Endothelial cell of umbilical vein (primary cell): ENCODE results near the gene ATP10A. TPM values are rescaled to one million over a fixed set of nuclear protein-coding genes. Genes with fewer than 3 reads are reported as not detected.

Experiments used
- BruUV-seq: library from RNA; stranded (reverse); fragments of 400-500 nt; replicated peaks from 2 replicates; lab custom pipeline; 2021; lab: Mats Ljungman, UMichigan
- CTCF ChIA-PET: fragments of 300-600, 350-600 bp; sonication (Branson Sonifier 250); formaldehyde crosslinking; loops from one replicate; lab custom pipeline; 2021; ENCODE audit warnings: antibody characterized with exemption, inconsistent platforms; lab: Charles Lee
- POLR2A ChIA-PET: fragments of 300-600, 350-600 bp; sonication (Branson Sonifier 250); formaldehyde crosslinking; loops from one replicate; lab custom pipeline; 2021; ENCODE audit warnings: antibody characterized with exemption, inconsistent platforms; lab: Charles Lee
- DNase-seq: peaks from one replicate; pipeline ENCODE4 v3.0.0-alpha.2; 2011; ENCODE audit warnings: low read depth, low spot score
- FAIRE-seq: peaks from 2 replicates; lab custom pipeline; 2011; peaks lifted over from hg19 to GRCh38; lab: Jason Lieb, UNC
- H2AFZ ChIP-seq: 2 replicates; pipeline ENCODE4 v1.6.0; 2012; ENCODE audit warnings: low read depth, low read length, control low read depth, inconsistent platforms
- H3K27ac ChIP-seq: 2 replicates; pipeline ENCODE4 v1.5.1; 2011; ENCODE audit warnings: low read depth, mild to moderate bottlenecking, control low read depth, low read length, moderate library complexity; ENCODE audit not compliant: insufficient read depth
- H3K27me3 ChIP-seq, 2 experiments: 2 replicates each; pipeline versions ENCODE4 v1.6.0 to v1.6.1; 2011; ENCODE audit warnings: low read length in 2 of 2, mixed read lengths in 1 of 2; ENCODE audit not compliant: control insufficient read depth in 2 of 2, insufficient read depth in 2 of 2
- H3K36me3 ChIP-seq, 2 experiments: 2 replicates in 1 of 2; 3 replicates in 1 of 2; pipeline ENCODE4 v1.5.1; 2011; ENCODE audit warnings: low read length in 2 of 2, mild to moderate bottlenecking in 1 of 2, moderate library complexity in 1 of 2; ENCODE audit not compliant: control insufficient read depth in 2 of 2, insufficient read depth in 2 of 2; ENCODE audit errors: extremely low read depth in 1 of 2
- H3K4me1 ChIP-seq: 3 replicates; pipeline ENCODE4 v1.5.1; 2011; ENCODE audit warnings: mild to moderate bottlenecking, low read length; ENCODE audit not compliant: control insufficient read depth, insufficient read depth; ENCODE audit errors: extremely low read depth
- H3K4me2 ChIP-seq: 2 replicates; pipeline ENCODE4 v1.6.1; 2011; ENCODE audit warnings: low read length, control low read depth, mixed read lengths; ENCODE audit not compliant: insufficient read depth
- H3K4me3 ChIP-seq, 3 experiments: fragments of 200-600 bp in 1 of 3; sonication (generic), shearing (Covaris generic) in 1 of 3; replicated peaks in 1 of 3; 2 replicates each; pipeline ENCODE4 v1.5.1; 2011 to 2016; ENCODE audit warnings: control low read depth in 3 of 3, low read length in 3 of 3, mild to moderate bottlenecking in 2 of 3, inconsistent platforms in 1 of 3, low read depth in 1 of 3, moderate library complexity in 1 of 3; ENCODE audit not compliant: insufficient read depth in 1 of 3
- H3K79me2 ChIP-seq: 2 replicates; pipeline ENCODE4 v1.6.0; 2012; ENCODE audit warnings: low read length, inconsistent platforms; ENCODE audit not compliant: control insufficient read depth, insufficient read depth
- H3K9ac ChIP-seq: replicated peaks from 2 replicates; pipeline ENCODE3; 2011; ENCODE audit warnings: low read length, control low read depth; ENCODE audit not compliant: insufficient read depth; ENCODE audit errors: extremely low read depth
- H3K9me1 ChIP-seq: replicated peaks from 3 replicates; pipeline ENCODE4 v1.6.0; 2011; ENCODE audit warnings: mild to moderate bottlenecking, low read length; ENCODE audit not compliant: control insufficient read depth, insufficient read depth; ENCODE audit errors: extremely low read depth
- H3K9me3 ChIP-seq: replicated peaks from 2 replicates; pipeline ENCODE4 v1.5.1; 2012; ENCODE audit warnings: low read length, inconsistent platforms; ENCODE audit not compliant: control insufficient read depth, insufficient read depth
- H4K20me1 ChIP-seq: replicated peaks from 2 replicates; pipeline ENCODE3; 2011; ENCODE audit warnings: mild to moderate bottlenecking, low read length; ENCODE audit not compliant: control insufficient read depth, insufficient read depth; ENCODE audit errors: extremely low read depth
- EZH2 ChIP-seq: IDR thresholded peaks from 2 replicates; pipeline ENCODE4 v1.6.1; 2012; ENCODE audit warnings: borderline replicate concordance, low read depth, mild to moderate bottlenecking, moderate library complexity, low read length, inconsistent platforms; ENCODE audit not compliant: severe bottlenecking
- FOS ChIP-seq: IDR thresholded peaks from 2 replicates; pipeline ENCODE4 v1.6.1; 2011; ENCODE audit warnings: mild to moderate bottlenecking, low read length, moderate library complexity, borderline replicate concordance; ENCODE audit not compliant: insufficient read depth
- GATA2 ChIP-seq: IDR thresholded peaks from 2 replicates; pipeline ENCODE4 v1.7.0; 2011; ENCODE audit warnings: low read depth, mild to moderate bottlenecking, moderate library complexity, mixed read lengths, low read length; ENCODE audit not compliant: insufficient read length, insufficient read depth
- JUN ChIP-seq: IDR thresholded peaks from 2 replicates; pipeline ENCODE4 v1.6.1; 2011; ENCODE audit warnings: borderline replicate concordance, low read depth; ENCODE audit not compliant: insufficient read length, insufficient read depth
- MYC ChIP-seq: IDR thresholded peaks from one replicate; pipeline ENCODE4 v1.6.1; 2011; ENCODE audit warnings: mild to moderate bottlenecking, low read depth, low read length
- POLR2A ChIP-seq: IDR thresholded peaks from 2 replicates; pipeline ENCODE4 v1.6.1; 2012; ENCODE audit warnings: low read depth, mild to moderate bottlenecking, control low read depth, low read length
- POLR2AphosphoS5 ChIP-seq: IDR thresholded peaks from 2 replicates; pipeline ENCODE4 v1.6.1; 2012; ENCODE audit warnings: low read depth, mild to moderate bottlenecking, control low read depth, low read length, moderate library complexity; ENCODE audit not compliant: insufficient read depth
- dilution Hi-C: fragments of 300-500 bp; cut with MboI; formaldehyde crosslinking; loops from one replicate; pipeline ENCODE4 v1.15.0; 2019; ENCODE audit warnings: low sequenced_read_pairs; ENCODE audit not compliant: extremely low pct_ligation_motif_present
- intact Hi-C: fragments of 100-400 bp; cut with micrococcal nuclease; formaldehyde crosslinking; loops from one replicate; pipeline ENCODE4 v1.10.0; 2022
- polyA plus RNA-seq, 4 experiments: library from polyadenylated mRNA; depleted of rRNA in 3 of 4; stranded (reverse) in 3 of 4; unstranded in 1 of 4; fragments of >200 nt; gene quantifications; 2 replicates each; pipeline versions ENCODE4 v1.2.1 to v1.2.3, GENCODE V29; 2011 to 2012; ENCODE audit warnings: missing spikeins in 1 of 4
- total RNA-seq: library from RNA; stranded (reverse); gene quantifications from 2 replicates; pipeline ENCODE4 v1.2.3, GENCODE V29; 2021
- TF ChIP-seq, protein P1 (sequence below): IDR thresholded peaks from 2 replicates; pipeline ENCODE4 v1.6.1; 2011; ENCODE audit not compliant: insufficient read depth, insufficient read length
- TF ChIP-seq, protein P2 (sequence below), 2 donors: IDR thresholded peaks; 1 replicate in 1 of 2; 2 replicates in 1 of 2; pipeline ENCODE4 v1.5.1; 2011; ENCODE audit warnings: low read length in 2 of 2, mild to moderate bottlenecking in 2 of 2, moderate library complexity in 2 of 2, control low read depth in 1 of 2, inconsistent platforms in 1 of 2, low read depth in 1 of 2; ENCODE audit not compliant: insufficient read depth in 1 of 2; ENCODE audit errors: extremely low read depth in 1 of 2

Gene ATP10A
- total and polyA plus RNA-seq, 2 donors (not counting 3 experiments of a cell fraction or from before 2014, with no cell fraction given) = not detected

DNA sequence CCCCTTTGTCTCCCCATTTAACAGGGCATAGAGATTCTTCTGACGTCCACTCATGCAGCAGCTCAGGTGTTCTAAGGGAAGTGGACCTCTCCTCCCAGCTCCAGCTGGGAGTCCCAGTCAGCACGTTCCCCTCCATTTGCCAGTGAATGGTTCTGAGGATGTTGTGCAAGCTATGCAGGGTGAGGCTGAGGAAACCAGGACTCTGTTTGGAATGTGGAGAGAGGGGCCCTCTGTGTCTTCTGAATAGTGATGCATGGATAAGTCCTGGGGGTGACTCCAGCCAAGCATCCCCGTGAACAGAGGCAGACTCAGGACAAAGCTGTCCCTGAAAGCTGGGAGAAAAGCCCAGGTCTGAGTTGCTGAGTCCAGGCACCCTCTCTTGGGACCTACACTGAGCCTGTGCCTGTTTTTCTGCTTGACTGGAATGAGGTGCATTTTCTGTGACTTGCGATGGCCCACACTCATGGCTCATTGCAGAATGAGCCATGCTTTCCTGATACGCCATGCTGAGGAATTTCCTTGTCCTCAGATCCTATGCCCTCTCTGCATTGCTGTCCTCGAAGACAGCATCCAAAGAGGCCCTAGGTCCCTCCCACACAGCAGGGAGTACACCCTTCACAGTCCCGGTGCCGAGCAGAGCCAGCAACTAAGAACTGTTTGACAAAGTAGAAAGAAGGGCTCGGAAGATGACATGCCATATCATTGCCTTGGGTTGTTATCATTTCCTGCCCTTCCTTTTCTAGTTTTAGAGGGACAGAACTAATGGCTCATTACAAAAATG, 185.2 kb downstream of the ATP10A start:
- Histone ChIP-seq H3K4me2 (no peak overlapping the region), H3K4me1 (no peaks in the 10 kb centered on the region), H3K27me3 (no peaks in the 10 kb centered on the region), H3K9me3 (peaks cover 8% of the 10 kb centered on the region), H3K27ac (no peak overlapping the region), H3K4me3 (no peak overlapping the region), H3K79me2 (no peaks in the 10 kb centered on the region), H4K20me1 (no peaks in the 10 kb centered on the region), H2AFZ (no peak overlapping the region), H3K9ac (no peak overlapping the region), H3K9me1 (no peaks in the 10 kb centered on the region), H3K36me3 (no peaks in the 10 kb centered on the region)
- intact Hi-C loops = no loop called here
- no TSS peak for BruUV-seq
- FAIRE-seq (no peak), DNase-seq (no peak)
- TF ChIP-seq MYC = no peak
- TF ChIP-seq, protein P1, sequence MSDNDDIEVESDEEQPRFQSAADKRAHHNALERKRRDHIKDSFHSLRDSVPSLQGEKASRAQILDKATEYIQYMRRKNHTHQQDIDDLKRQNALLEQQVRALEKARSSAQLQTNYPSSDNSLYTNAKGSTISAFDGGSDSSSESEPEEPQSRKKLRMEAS = no peak
- TF ChIP-seq FOS = no peak
- no peak for TF ChIP-seq GATA2
- TF ChIP-seq, protein P2, sequence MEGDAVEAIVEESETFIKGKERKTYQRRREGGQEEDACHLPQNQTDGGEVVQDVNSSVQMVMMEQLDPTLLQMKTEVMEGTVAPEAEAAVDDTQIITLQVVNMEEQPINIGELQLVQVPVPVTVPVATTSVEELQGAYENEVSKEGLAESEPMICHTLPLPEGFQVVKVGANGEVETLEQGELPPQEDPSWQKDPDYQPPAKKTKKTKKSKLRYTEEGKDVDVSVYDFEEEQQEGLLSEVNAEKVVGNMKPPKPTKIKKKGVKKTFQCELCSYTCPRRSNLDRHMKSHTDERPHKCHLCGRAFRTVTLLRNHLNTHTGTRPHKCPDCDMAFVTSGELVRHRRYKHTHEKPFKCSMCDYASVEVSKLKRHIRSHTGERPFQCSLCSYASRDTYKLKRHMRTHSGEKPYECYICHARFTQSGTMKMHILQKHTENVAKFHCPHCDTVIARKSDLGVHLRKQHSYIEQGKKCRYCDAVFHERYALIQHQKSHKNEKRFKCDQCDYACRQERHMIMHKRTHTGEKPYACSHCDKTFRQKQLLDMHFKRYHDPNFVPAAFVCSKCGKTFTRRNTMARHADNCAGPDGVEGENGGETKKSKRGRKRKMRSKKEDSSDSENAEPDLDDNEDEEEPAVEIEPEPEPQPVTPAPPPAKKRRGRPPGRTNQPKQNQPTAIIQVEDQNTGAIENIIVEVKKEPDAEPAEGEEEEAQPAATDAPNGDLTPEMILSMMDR (IDR thresholded peaks at IDR 0.05; ENCODE audit: extremely low read depth in 1 of 2, insufficient read depth in 1 of 2, low read depth in 1 of 2, low read length in 2 of 2) = no peak
- TF ChIP-seq POLR2A = no peak
- no peak for TF ChIP-seq EZH2
- no peak for TF ChIP-seq POLR2AphosphoS5
- no peak for TF ChIP-seq JUN
- dilution Hi-C loops = no loop called here
- CTCF ChIA-PET = no interaction called here
- POLR2A ChIA-PET = no interaction called here
